ENCODE measurements around the gene ADAMTS9. TPM values are rescaled to one million over a fixed set of nuclear protein-coding genes. Genes with fewer than 3 reads are reported as not detected.

The ADAMTS9 gene
- total RNA-seq, 1 donor = 0.54 TPM

DNA sequence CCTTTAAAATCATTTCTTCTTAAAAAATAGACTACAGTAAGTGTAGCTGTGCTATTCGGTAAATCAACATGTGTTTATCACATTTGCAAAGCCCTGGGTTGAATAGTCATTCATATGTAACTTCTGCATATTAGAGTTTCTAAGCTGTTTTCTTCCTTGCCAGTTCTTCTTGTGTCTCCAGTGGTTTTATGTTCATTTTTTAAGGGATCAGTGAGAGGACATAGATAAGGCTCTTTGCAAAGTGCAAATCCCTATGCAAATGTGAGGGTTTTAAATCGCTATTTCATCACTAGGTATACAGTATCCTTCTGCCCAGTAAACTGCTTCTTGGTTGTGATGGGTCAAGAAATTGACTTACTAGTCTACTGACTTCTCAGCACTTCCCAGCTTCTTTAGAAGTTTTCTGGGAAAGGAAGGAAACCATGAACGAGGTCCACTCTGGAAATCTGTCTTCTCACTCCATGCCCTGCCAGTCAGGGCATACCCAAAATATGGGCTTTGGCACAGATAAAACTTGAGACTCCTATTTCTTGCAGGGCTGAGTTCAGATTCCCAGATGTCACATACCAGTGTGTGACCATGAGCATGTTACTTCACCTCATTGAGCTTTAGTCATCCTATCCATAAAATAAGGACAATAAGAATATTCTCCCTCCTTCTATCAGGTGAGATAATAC lies 38.8 kb upstream of the ADAMTS9 start:
- DNase-seq (ENCODE audit: low read depth) = no peak

DNA sequence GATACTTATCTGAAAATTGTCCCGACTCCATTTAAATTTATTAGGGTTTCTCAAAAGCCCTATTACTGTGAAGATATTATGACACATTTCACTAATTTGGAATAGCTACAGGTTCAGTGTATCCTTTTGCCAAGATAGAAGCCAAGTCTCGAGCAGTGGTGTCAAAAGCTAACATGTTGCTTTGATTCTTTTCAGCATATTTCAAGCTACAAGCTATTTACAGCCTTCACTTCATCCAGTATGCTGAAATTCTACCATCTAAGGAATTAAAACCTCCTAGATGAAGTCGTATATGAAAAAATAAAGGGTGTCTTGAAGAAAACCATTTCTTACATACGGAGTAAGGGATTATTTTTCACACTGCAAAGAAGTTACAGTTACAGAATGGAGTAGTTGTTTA lies 31.2 kb upstream of the ADAMTS9 start:
- TF ChIP-seq, protein P1, sequence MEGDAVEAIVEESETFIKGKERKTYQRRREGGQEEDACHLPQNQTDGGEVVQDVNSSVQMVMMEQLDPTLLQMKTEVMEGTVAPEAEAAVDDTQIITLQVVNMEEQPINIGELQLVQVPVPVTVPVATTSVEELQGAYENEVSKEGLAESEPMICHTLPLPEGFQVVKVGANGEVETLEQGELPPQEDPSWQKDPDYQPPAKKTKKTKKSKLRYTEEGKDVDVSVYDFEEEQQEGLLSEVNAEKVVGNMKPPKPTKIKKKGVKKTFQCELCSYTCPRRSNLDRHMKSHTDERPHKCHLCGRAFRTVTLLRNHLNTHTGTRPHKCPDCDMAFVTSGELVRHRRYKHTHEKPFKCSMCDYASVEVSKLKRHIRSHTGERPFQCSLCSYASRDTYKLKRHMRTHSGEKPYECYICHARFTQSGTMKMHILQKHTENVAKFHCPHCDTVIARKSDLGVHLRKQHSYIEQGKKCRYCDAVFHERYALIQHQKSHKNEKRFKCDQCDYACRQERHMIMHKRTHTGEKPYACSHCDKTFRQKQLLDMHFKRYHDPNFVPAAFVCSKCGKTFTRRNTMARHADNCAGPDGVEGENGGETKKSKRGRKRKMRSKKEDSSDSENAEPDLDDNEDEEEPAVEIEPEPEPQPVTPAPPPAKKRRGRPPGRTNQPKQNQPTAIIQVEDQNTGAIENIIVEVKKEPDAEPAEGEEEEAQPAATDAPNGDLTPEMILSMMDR (IDR thresholded peaks at IDR 0.05; ENCODE audit: insufficient read depth, low read length) = no peak
- DNase-seq (ENCODE audit: low read depth) = no peak
- no peak overlapping the region for H3K4me3 ChIP-seq (ENCODE audit: low read depth, low read length)

More for the DNA sequence above, 38.8 kb upstream of the ADAMTS9 start:
- TF ChIP-seq, protein P1 (IDR thresholded peaks at IDR 0.05; ENCODE audit: insufficient read depth, low read length) = no peak
- H3K4me3 ChIP-seq (ENCODE audit: low read depth, low read length) = no peak overlapping the region

DNA sequence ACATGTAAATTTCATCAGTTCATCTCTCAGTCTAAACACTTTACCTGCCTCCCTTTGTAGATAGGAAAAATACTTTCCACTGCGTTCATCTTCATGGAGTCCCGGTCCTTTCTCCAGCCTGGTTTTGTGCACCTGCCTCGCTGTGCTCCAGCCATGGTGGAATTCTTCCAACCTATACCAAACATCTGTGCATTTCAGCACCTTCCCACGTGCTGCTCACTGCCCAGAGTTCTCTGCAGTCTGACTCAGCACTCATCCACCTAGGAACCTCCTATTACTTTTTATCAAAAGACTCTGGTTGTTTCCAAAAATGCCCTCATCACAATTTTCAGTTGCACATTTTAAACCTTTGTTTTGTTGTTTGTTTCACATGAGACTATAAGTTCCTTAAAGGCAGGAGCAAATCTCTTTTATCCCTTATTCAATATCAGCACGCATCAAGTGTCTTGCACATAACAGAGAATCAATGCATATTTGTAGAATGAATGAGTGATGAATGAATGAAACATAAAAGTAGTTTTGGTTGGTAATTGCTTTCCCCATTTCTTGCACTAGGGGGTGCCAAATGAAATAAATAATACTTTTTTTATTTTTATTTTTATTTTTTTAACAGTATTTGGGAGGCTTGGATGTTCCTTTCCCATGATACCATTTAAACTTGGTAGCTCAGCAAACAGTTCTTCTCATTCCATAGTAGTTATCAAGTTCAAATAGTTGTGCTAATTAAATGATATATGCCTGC lies 30.2 kb upstream of the ADAMTS9 start:
- H3K4me3 ChIP-seq (ENCODE audit: low read depth, low read length) = no peak overlapping the region
- TF ChIP-seq, protein P1 (IDR thresholded peaks at IDR 0.05; ENCODE audit: insufficient read depth, low read length) = peak; percentile 62
- DNase-seq (ENCODE audit: low read depth) = peak; percentile 14

DNA sequence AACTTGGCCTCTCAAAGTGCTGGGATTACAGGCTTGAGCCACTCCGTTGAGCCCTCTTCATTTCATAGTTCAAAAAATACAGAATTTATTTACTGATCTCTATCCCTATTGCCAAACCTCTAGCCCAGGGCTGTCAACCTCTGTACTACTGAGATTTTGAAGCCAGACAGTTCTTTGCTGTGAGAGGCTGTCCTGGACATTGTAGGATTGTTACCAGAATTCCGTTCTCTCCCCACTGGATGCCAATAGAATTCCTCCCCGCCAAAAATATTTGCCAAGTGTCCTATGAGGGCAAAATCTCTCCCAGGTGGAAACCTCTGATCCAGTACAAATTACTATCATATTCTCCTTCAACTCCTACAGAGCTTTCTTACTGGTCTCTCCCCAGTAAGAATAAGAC lies 29.6 kb upstream of the ADAMTS9 start:
- H3K4me3 ChIP-seq (ENCODE audit: low read depth, low read length) = no peak overlapping the region
- TF ChIP-seq, protein P1 (IDR thresholded peaks at IDR 0.05; ENCODE audit: insufficient read depth, low read length) = no peak
- no peak for DNase-seq (ENCODE audit: low read depth)

DNA sequence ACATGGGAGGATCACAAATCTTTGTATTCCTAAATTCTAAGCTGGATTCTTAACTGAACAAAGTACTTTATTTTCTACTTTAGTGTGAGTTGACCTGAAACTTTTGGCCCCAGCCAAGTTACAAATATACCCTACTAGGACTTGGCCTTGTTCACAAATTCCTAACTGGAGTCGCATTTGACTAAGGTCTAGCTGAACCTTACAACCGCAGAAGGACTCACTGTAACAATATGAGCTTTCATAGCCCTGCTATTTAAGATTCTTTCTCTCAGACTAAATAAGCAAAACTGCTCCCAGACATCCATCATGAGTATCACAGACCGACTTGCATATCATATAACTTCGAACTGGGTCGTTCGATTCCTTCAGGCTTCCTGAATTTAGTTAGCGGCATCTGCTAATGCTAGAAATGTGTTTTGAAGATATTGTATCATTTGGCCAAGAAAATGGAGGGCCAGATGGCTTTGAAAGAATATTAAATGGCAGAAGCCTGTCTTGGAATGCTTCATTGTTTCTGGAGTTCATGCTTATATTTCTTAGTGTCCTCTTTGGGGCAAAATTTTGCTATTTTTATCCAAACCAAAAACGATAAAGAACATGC lies 28.4 kb upstream of the ADAMTS9 start:
- TF ChIP-seq, protein P1 (IDR thresholded peaks at IDR 0.05; ENCODE audit: insufficient read depth, low read length) = no peak
- DNase-seq (ENCODE audit: low read depth) = no peak

DNA sequence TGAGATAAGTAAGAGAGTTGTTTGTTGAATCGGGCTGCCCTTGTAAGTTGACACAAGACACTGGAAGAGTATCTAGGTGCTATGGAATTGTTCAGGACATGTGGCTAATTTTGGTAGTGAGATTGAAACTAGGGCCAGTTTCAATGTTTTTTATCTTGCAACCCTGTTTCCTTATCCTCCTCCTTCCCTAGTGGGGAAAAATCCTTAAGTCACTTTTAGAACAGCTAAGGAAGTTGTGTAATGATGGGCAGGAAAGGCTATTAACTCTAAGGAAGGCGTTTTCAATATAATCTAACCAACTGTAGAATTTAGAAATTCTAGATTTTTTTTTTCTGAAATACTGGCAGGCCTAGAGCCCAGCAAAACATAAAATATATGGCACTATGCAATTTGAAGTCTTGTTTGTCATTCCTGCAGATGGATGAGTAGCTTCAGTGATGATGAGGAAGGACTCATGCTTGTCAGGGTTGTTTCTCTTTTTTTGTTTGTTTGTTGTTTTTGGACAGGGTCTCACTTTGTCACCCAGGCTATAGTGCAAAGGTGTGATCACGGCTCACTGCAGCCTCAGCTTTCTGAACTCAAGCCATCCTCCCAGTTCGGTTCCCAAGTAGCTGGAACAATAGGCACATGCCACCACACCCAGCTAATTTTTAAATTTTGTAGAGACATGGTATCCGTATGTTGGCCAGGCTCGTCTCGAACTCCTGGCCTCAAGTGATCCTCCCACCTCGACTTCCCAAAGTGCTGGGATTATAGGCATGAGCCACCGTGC lies 27.6 kb upstream of the ADAMTS9 start:
- no peak for DNase-seq (ENCODE audit: low read depth)
- no peak overlapping the region for H3K4me3 ChIP-seq (ENCODE audit: low read depth, low read length)
- TF ChIP-seq, protein P1 (IDR thresholded peaks at IDR 0.05; ENCODE audit: insufficient read depth, low read length) = no peak

More for the DNA sequence above, 28.4 kb upstream of the ADAMTS9 start:
- H3K4me3 ChIP-seq (ENCODE audit: low read depth, low read length) = no peak overlapping the region
